Activated CD4-positive, alpha-beta T cell treated with anti-CD3 and anti-CD28 coated beads for 36 hours (primary cell): ENCODE results near the gene PPP6R3. TPM values are rescaled to one million over a fixed set of nuclear protein-coding genes. Genes with fewer than 3 reads are reported as not detected.
"Not testable (repeated sequence)": the region's sequence is repeated elsewhere in the genome, so short reads cannot be mapped to it uniquely, and the experiment has no call there.

Experiments used
- ATAC-seq: fragments of 200-7000 bp; cut with Tn5 transposase; one replicate; pipeline ENCODE4 v1.10.0; 2021; ENCODE audit warnings: mild to moderate bottlenecking, moderate library complexity
- CTCF ChIA-PET: fragments of 350-600 bp; sonication (Branson Sonifier 250); formaldehyde crosslinking; loops from one replicate; lab custom pipeline; 2021; ENCODE audit warnings: antibody characterized with exemption; lab: Charles Lee
- POLR2A ChIA-PET: fragments of 350-600 bp; sonication (Branson Sonifier 250); formaldehyde crosslinking; loops from one replicate; lab custom pipeline; 2021; ENCODE audit warnings: antibody characterized with exemption, inconsistent platforms; lab: Charles Lee
- DNase-seq: peaks from one replicate; pipeline ENCODE4 v3.0.0-alpha.2; 2020
- H3K27ac Mint-ChIP-seq: one replicate; pipeline ENCODE4 v1.8.0; 2021; ENCODE audit warnings: mixed read lengths
- H3K27me3 Mint-ChIP-seq: one replicate; pipeline ENCODE4 v1.8.0; 2021; ENCODE audit warnings: mixed read lengths
- H3K36me3 Mint-ChIP-seq: one replicate; pipeline ENCODE4 v1.8.0; 2021; ENCODE audit warnings: low read depth, mixed read lengths
- H3K4me1 Mint-ChIP-seq: one replicate; pipeline ENCODE4 v1.8.0; 2021; ENCODE audit warnings: mixed read lengths
- H3K4me3 Mint-ChIP-seq: one replicate; pipeline ENCODE4 v1.8.0; 2021; ENCODE audit warnings: mild to moderate bottlenecking, moderate library complexity, mixed read lengths
- H3K9me3 Mint-ChIP-seq: one replicate; pipeline ENCODE4 v1.8.0; 2021; ENCODE audit warnings: low read depth, mixed read lengths
- intact Hi-C, 2 experiments: fragments of 100-400 bp; cut with DNase I in 1 of 2; cut with micrococcal nuclease in 1 of 2; formaldehyde crosslinking; loops; one replicate each; pipeline versions ENCODE4 v1.14.2 to v1.15.1; 2022 to 2024; cut with DNase I, micrococcal nuclease
- total RNA-seq, 2 experiments: library from RNA; stranded (reverse); gene quantifications; one replicate each; pipeline ENCODE4 v1.2.3, GENCODE V29; 2021

The PPP6R3 gene
- total RNA-seq, 2 experiments from 2014 or later, result 110 to 126 TPM

DNA sequence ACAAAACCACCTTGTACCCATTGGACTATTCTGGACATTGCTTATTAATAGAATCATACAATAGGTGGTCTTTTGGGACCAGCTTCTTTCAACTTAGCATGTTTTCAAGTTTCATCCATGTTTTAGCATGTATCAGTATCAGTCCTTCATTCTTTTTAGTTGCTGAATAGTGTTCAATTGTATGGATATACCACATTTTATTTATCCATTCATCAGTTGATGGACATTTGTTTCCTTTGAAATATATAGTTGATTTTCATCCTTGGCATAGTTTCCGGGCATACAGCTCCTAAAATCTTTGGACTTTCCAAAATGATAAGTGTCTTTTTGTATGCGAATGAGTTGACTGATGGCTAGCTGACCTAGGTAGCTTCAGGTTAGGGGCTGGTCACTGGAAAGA is 12.2 kb downstream of the PPP6R3 start:
- ATAC-seq, result no peak
- intact Hi-C loops, result loop anchor here (1.0 to 5.0 kb wide), 2 partner anchors 12 to 35 kb away; partner anchors contain the start of gene PPP6R3 (in 1 of the 2)
- ChIA-PET CTCF (interaction anchor here (0.6 to 1.4 kb wide), 2 partner anchors 12 to 202 kb away, joined by 3 to 4 read pairs; partner anchors contain the start of gene PPP6R3), POLR2A (interaction anchor here (0.6 to 1.0 kb wide), 2 partner anchors 11 to 15 kb away, joined by 6 read pairs; no protein-coding TSS in a partner anchor)
- Mint-ChIP-seq H3K36me3 (peaks cover 58% of the 10 kb centered on the region), H3K4me3 (no peak overlapping the region), H3K9me3 (no peaks in the 10 kb centered on the region), H3K4me1 (peaks cover 76% of the 10 kb centered on the region), H3K27ac (peak overlapping the region; percentile 69), H3K27me3 (no peaks in the 10 kb centered on the region)
- DNase-seq, result no peak

DNA sequence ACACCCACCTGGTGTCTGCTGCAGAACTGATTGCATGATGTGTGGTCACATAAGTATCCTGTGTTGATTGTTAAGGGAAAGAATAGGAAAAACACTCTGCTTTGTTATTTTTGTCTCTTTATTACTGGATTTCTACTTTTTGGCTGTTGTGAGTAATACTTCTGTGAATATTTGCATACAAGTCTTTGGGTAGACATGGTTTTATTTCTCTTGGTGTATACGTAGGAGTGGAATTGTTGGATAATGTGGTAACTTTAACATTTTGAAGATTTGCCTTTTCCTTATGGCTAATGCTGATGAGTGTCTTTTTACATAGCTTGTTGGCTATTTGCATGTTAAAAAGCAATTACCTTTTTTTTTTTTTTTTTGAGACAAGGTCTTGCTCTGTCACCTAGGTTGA is 13.1 kb downstream of the PPP6R3 start:
- Mint-ChIP-seq H3K27me3 (no peaks in the 10 kb centered on the region), H3K4me3 (no peak overlapping the region), H3K9me3 (no peaks in the 10 kb centered on the region), H3K36me3 (peaks cover 60% of the 10 kb centered on the region), H3K27ac (peak overlapping the region; percentile 69), H3K4me1 (peaks cover 70% of the 10 kb centered on the region)
- CTCF ChIA-PET, result interaction anchor here (0.6 to 1.4 kb wide), 2 partner anchors 10 to 13 kb away, joined by 4 to 5 read pairs; partner anchors contain the start of gene PPP6R3
- ATAC-seq (peak; percentile 9), DNase-seq (no peak)
- intact Hi-C loops, result loop anchor here in 1 of 2 experiments (5.0 kb wide), 1 partner anchor 34 kb away; no protein-coding TSS in a partner anchor
- POLR2A ChIA-PET, result interaction anchor here (0.6 to 1.1 kb wide), 4 partner anchors 12 to 561 kb away, joined by 3 to 6 read pairs (median 4); partner anchors contain the start of gene PPP6R3

DNA sequence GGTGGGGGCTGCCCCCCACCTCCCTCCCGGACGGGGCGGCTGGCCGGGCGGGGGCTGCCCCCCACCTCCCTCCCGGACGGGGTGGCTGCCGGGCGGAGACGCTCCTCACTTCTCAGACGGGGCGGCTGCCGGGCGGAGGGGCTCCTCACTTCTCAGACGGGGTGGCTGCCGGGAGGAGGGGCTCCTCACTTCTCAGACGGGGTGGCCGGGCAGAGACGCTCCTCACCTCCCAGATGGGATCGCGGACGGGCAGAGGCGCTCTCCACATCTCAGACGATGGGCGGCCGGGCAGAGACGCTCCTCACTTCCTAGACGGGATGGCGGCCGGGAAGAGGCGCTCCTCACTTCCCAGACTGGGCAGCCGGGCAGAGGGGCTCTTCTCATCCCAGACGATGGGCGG is 15.1 kb downstream of the PPP6R3 start:
- H3K9me3 Mint-ChIP-seq, POLR2A ChIA-PET, intact Hi-C loops, H3K4me3 Mint-ChIP-seq, CTCF ChIA-PET, H3K27me3 Mint-ChIP-seq, ATAC-seq, DNase-seq, H3K27ac Mint-ChIP-seq: not testable (repeated sequence)
- peaks cover 64% of the 10 kb centered on the region for H3K36me3 Mint-ChIP-seq
- H3K4me1 Mint-ChIP-seq, result peaks cover 65% of the 10 kb centered on the region

DNA sequence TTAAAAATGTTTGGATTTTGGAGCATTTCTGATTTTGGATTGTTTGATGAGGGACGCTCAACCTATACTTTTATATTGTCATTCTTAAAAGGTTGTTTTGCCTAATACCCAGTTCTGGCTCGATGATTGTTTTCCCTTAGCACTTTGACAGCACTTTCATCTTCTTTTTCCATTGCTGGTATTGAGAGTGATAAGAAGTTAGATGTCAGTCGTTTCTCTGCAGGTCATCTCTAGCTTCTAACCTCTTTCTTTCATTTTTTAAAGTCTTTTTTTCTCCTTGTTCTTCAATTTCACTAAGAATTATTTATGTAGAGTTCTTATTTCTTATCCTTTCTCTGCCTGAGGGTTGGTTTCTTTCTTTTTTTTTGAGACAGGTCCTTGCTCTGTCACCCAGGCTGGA is 18.8 kb downstream of the PPP6R3 start:
- H3K27ac Mint-ChIP-seq, result no peak overlapping the region
- ATAC-seq (no peak), DNase-seq (no peak)
- H3K4me3 Mint-ChIP-seq, result no peak overlapping the region
- intact Hi-C loops, result no loop called here
- peaks cover 54% of the 10 kb centered on the region for H3K4me1 Mint-ChIP-seq
- no peaks in the 10 kb centered on the region for H3K27me3 Mint-ChIP-seq
- CTCF ChIA-PET, result interaction anchor here (0.7 kb wide), 1 partner anchor 90 kb away, joined by 3 read pairs; no protein-coding TSS in a partner anchor
- H3K9me3 Mint-ChIP-seq, result no peaks in the 10 kb centered on the region
- H3K36me3 Mint-ChIP-seq, result peaks cover 45% of the 10 kb centered on the region
- POLR2A ChIA-PET, result no interaction called here

DNA sequence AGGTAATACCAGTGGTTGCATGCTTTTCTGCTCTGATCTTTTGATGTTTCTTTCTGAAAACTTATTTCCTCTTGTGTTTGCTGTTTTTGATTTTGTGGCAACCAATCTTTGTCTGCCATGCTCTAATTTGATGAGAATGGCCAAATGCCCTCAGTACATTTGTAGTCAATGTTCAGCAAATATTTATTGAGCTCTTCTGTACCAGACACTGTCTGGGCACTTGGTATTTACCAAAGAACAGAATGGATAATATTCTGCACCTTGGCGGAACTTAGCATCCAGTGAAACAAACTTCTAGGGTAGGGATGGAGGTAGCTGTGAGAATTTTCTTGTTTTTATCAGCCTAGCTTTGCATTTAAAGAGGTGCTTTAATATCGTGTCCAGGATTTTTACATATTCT is 19.6 kb downstream of the PPP6R3 start:
- POLR2A ChIA-PET, result no interaction called here
- Mint-ChIP-seq H3K4me1 (peaks cover 56% of the 10 kb centered on the region), H3K9me3 (no peaks in the 10 kb centered on the region)

DNA sequence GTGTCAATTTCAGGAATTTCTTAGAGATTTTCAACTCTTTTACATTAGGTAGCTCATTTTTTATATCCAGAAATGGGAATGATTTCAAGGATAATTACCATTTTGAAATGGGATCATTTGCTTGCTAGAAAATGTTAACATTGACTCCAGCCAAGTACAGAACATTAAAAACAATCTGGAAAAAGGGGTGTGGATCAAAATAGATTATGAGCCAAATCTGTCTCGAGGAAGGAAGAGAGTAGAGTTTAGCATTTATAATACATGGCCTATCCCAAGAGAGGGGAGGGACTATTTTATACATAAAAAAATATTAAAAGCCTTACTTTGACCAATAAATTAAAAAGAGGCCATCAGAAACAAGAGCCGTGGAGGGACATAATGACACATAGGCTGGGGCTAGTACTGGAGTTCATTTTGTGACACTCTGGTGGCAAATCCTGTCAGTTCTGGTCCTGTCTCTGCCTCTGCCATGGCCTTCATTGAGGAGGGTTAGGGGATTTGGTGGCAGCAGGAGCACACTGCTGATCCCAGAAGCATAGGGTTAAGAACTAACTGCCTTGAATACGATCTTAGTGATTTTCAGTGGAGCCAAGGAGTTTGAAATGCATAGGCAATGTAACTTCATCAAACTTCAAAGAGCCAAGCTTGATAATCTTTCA is 20.4 kb downstream of the PPP6R3 start:
- ChIA-PET CTCF (interaction anchor here (0.6 to 0.8 kb wide), 3 partner anchors 17 to 260 kb away, joined by 3 read pairs; no protein-coding TSS in a partner anchor), POLR2A (interaction anchor here (0.6 kb wide), 1 partner anchor 150 kb away, joined by 4 read pairs; no protein-coding TSS in a partner anchor)
- Mint-ChIP-seq H3K4me3 (no peak overlapping the region), H3K36me3 (peaks cover 38% of the 10 kb centered on the region), H3K27ac (no peak overlapping the region), H3K27me3 (no peaks in the 10 kb centered on the region), H3K4me1 (peaks cover 59% of the 10 kb centered on the region), H3K9me3 (no peaks in the 10 kb centered on the region)
- ATAC-seq (no peak), DNase-seq (no peak)
- intact Hi-C loops, result no loop called here

More for the DNA sequence above, 19.6 kb downstream of the PPP6R3 start:
- CTCF ChIA-PET, result interaction anchor here (0.7 to 0.8 kb wide), 3 partner anchors 16 to 53 kb away, joined by 3 read pairs; no protein-coding TSS in a partner anchor
- Mint-ChIP-seq H3K36me3 (peaks cover 40% of the 10 kb centered on the region), H3K4me3 (no peak overlapping the region), H3K27me3 (no peaks in the 10 kb centered on the region), H3K27ac (no peak overlapping the region)
- ATAC-seq (no peak), DNase-seq (no peak)
- intact Hi-C loops, result no loop called here

DNA sequence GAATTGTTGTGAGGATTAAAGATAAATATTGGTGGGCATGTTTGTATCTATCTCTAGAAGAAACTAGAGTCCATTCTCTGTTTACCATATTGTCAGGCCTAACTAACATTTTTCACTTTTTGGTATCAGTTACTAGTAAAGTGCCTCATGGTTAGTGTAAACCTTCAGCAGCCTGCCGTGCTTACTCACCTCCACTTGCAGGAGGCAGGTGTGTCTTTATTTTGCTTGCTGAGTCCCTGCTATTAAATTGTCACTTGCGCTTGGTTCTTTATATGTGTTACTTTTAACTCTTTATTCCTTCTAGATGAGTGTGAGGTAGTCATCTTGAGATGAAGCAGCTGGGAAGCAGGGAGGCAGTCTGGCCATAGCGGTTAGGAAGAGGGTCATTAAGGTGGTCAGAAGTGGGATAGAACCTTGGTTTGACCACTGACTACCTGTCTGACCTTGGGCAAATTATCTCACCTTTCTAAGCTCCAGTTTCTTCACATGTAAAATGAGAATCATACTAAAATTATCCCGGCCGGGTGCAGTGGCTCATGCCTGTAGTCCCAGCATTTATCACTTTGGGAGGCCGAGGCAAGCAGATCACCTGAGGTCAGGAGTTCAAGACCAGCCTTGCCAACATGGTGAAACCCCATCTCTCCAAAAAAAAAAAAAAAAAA is 21.2 kb downstream of the PPP6R3 start:
- intact Hi-C loops, result no loop called here
- Mint-ChIP-seq H3K9me3 (no peaks in the 10 kb centered on the region), H3K27ac (peak overlapping the region; percentile 3), H3K27me3 (no peaks in the 10 kb centered on the region), H3K4me1 (peaks cover 64% of the 10 kb centered on the region), H3K36me3 (peaks cover 40% of the 10 kb centered on the region), H3K4me3 (no peak overlapping the region)
- DNase-seq (no peak), ATAC-seq (no peak)
- ChIA-PET POLR2A (interaction anchor here (0.6 kb wide), 1 partner anchor 150 kb away, joined by 4 read pairs; no protein-coding TSS in a partner anchor), CTCF (interaction anchor here (0.6 kb wide), 2 partner anchors 182 to 261 kb away, joined by 3 to 4 read pairs; no protein-coding TSS in a partner anchor)

DNA sequence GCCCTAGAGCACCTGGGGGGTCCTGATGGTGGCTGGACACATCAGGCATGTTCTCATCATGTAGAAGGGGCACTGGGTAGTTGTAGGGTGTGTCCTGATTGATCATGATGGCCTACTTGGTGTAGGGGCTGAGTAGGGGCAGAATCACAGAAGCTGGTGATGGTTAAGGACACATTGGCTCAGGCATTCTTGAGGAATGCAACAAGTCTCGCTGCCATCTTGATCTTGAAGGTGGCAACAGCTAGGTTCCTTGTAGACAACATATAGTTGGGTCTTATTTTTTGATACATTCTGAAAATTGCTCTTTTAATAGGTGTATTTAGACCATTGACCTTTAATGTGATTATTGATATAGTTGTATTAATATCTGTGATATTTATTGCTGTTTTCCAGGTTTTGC is 28.1 kb downstream of the PPP6R3 start:
- DNase-seq, result no peak
- no peaks in the 10 kb centered on the region for H3K27me3 Mint-ChIP-seq
- CTCF ChIA-PET, result interaction anchor here (1.1 kb wide), 1 partner anchor 18 kb away, joined by 3 read pairs; no protein-coding TSS in a partner anchor
- intact Hi-C loops, result no loop called here
- ATAC-seq, result no peak
- no peak overlapping the region for H3K27ac Mint-ChIP-seq
- POLR2A ChIA-PET, result interaction anchor here (0.7 kb wide), 1 partner anchor 831 kb away, joined by 3 read pairs; no protein-coding TSS in a partner anchor
- H3K4me1 Mint-ChIP-seq, result peaks cover 73% of the 10 kb centered on the region
- no peak overlapping the region for H3K4me3 Mint-ChIP-seq
- no peaks in the 10 kb centered on the region for H3K9me3 Mint-ChIP-seq
- peaks cover 19% of the 10 kb centered on the region for H3K36me3 Mint-ChIP-seq

DNA sequence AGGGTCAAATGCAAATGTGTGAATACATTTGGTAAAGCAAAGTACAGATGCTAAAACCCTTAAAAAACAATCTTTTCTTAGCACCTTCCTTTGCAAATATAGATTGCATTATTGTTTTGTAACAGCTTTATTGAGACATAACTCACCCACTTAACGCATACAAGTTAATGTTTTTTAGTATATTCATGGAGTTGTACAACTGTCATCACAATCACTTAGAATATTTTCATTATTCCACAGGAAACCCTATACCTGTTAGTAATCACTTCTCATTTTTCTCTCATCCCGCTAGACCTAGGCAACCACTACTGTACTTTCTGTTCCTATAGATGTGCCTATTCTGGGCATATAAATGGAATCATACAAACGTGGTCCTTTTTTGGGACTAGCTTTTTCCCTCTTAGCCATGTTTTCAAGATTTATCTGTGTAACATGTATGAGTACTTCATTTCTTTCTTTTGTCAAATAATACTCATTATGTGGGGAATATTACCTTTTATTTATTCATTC is 34.7 kb downstream of the PPP6R3 start:
- intact Hi-C loops, result no loop called here
- Mint-ChIP-seq H3K27ac (no peak overlapping the region), H3K27me3 (no peaks in the 10 kb centered on the region), H3K4me1 (peaks cover 74% of the 10 kb centered on the region), H3K36me3 (no peaks in the 10 kb centered on the region), H3K4me3 (no peak overlapping the region), H3K9me3 (no peaks in the 10 kb centered on the region)
- DNase-seq, result no peak
- ATAC-seq, result no peak
- ChIA-PET CTCF (no interaction called here), POLR2A (interaction anchor here (0.6 kb wide), 1 partner anchor 30 kb away, joined by 4 read pairs; no protein-coding TSS in a partner anchor)

DNA sequence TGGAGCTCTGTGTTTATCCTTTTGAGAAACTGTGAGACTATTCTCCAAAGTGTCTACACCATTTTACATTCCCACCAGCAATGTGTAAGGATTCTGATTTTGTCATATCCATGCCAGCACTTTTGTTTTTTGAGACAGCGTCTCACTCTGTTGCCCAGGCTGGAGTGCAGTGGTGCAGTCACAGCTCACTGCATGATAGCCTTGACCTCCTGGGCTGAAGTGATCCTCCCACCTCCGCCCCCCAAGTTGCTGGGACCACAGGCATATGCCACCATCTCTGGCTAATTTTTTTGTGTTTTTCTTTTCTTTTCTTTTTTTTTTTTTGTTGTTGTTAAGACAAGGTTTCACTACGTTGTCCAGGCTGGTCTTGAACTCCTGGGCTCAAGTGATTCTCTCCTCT is 35.3 kb downstream of the PPP6R3 start:
- peaks cover 3% of the 10 kb centered on the region for H3K36me3 Mint-ChIP-seq
- ChIA-PET POLR2A (no interaction called here), CTCF (no interaction called here)
- intact Hi-C loops, result no loop called here
- ATAC-seq, result no peak
- no peak for DNase-seq
- H3K4me1 Mint-ChIP-seq, result peaks cover 74% of the 10 kb centered on the region
- H3K27me3 Mint-ChIP-seq, result no peaks in the 10 kb centered on the region
- no peak overlapping the region for H3K4me3 Mint-ChIP-seq
- no peaks in the 10 kb centered on the region for H3K9me3 Mint-ChIP-seq
- H3K27ac Mint-ChIP-seq, result no peak overlapping the region

DNA sequence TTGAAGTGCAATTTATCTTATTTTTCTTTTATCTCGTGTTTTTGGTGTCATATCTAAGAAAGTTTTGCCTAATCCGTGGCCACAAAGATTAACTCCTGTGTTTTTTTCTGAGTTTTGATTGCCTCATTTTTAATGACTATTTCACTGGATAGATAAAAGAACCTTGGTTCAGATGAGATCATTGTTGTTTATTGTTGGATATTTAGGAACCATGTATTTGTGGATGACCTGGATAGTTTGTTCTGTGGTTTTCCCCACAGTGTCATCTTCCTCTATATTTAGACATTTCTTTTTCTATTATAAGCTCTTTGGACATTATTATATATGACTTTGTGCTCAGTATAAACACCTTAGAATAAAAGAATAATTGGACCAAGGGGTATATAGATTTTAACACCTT is 37.2 kb downstream of the PPP6R3 start:
- Mint-ChIP-seq H3K27ac (no peak overlapping the region), H3K4me1 (peaks cover 76% of the 10 kb centered on the region), H3K4me3 (no peak overlapping the region), H3K9me3 (no peaks in the 10 kb centered on the region), H3K36me3 (peaks cover 9% of the 10 kb centered on the region), H3K27me3 (no peaks in the 10 kb centered on the region)
- no peak for ATAC-seq
- CTCF ChIA-PET, result interaction anchor here (0.9 to 1.5 kb wide), 2 partner anchors 28 to 30 kb away, joined by 3 to 5 read pairs; no protein-coding TSS in a partner anchor
- intact Hi-C loops, result no loop called here
- POLR2A ChIA-PET, result no interaction called here
- no peak for DNase-seq
